NB4 (cell line): ENCODE data around the gene CHMP3.

ENCODE experiments used
- DNase-seq: peaks from one replicate; pipeline ENCODE4 v3.0.0; 2010; ENCODE audit warnings: low read depth
- H3K4me3 ChIP-seq: one replicate; pipeline ENCODE4 v1.5.1; 2011; ENCODE audit warnings: mild to moderate bottlenecking, low read depth, low read length, moderate library complexity
- MYC ChIP-seq: IDR thresholded peaks from 2 replicates; pipeline ENCODE4 v1.6.1; 2011; ENCODE audit warnings: low read depth, low read length
- POLR2A ChIP-seq: IDR thresholded peaks from 2 replicates; pipeline ENCODE4 v1.6.1; 2011; ENCODE audit warnings: mild to moderate bottlenecking; ENCODE audit not compliant: insufficient read length; ENCODE audit errors: extremely low read depth
- TF ChIP-seq, protein P1 (sequence below): IDR thresholded peaks from 2 replicates; pipeline ENCODE4 v1.6.1; 2011; ENCODE audit warnings: low read depth, low read length
- TF ChIP-seq, protein P2 (sequence below): IDR thresholded peaks from one replicate; pipeline ENCODE4 v1.5.1; 2012; ENCODE audit warnings: low read depth, low read length

Gene CHMP3

DNA sequence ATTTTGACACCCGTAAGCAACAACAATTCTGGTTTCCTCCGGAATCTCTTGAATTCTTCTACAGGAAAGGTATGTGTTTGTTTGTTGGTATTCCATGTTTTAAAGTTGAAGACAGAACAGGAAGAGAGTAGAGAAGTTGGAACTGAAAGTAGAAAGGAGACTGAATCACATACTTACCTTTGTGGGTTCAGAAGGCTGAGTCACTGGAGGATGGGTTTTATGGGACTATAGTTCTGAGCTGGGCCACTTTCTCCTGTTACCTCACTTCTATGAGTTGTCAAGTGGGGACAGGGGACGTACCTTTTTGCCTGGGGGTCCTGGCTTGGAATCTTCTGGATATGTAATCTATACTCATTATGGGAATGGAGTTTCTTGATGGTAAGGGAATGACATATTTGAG is 81.2 kb downstream of the CHMP3 start:
- DNase-seq, result no peak

DNA sequence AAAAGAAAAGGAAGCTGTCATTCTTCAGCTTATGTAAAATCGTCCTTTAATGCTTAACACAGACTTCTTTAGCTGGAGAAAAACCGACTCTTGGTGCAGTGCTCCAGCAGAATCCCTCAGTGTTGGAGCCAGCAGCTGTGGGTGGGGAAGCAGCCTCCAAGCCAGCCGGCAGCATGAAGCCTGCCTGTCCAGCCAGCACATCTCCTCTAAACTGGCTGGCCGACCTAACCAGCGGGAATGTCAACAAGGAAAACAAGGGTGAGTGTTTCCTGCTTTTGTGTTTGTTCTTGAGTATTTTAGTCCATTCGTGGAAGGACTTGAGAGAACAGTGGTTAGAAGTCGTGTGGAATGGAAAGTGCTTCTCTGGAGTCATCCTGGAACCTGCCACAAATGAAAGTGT is 83.1 kb downstream of the CHMP3 start:
- H3K4me3 ChIP-seq, result no peak overlapping the region
- TF ChIP-seq, protein P1, sequence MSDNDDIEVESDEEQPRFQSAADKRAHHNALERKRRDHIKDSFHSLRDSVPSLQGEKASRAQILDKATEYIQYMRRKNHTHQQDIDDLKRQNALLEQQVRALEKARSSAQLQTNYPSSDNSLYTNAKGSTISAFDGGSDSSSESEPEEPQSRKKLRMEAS, result no peak
- TF ChIP-seq, protein P2, sequence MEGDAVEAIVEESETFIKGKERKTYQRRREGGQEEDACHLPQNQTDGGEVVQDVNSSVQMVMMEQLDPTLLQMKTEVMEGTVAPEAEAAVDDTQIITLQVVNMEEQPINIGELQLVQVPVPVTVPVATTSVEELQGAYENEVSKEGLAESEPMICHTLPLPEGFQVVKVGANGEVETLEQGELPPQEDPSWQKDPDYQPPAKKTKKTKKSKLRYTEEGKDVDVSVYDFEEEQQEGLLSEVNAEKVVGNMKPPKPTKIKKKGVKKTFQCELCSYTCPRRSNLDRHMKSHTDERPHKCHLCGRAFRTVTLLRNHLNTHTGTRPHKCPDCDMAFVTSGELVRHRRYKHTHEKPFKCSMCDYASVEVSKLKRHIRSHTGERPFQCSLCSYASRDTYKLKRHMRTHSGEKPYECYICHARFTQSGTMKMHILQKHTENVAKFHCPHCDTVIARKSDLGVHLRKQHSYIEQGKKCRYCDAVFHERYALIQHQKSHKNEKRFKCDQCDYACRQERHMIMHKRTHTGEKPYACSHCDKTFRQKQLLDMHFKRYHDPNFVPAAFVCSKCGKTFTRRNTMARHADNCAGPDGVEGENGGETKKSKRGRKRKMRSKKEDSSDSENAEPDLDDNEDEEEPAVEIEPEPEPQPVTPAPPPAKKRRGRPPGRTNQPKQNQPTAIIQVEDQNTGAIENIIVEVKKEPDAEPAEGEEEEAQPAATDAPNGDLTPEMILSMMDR, result no peak
- TF ChIP-seq MYC (no peak), POLR2A (no peak)
- DNase-seq, result no peak

More for the DNA sequence above, 81.2 kb downstream of the CHMP3 start:
- no peak overlapping the region for H3K4me3 ChIP-seq
- TF ChIP-seq MYC, result no peak
- TF ChIP-seq POLR2A, result no peak
- TF ChIP-seq, protein P1, result no peak
- TF ChIP-seq, protein P2, result no peak

DNA sequence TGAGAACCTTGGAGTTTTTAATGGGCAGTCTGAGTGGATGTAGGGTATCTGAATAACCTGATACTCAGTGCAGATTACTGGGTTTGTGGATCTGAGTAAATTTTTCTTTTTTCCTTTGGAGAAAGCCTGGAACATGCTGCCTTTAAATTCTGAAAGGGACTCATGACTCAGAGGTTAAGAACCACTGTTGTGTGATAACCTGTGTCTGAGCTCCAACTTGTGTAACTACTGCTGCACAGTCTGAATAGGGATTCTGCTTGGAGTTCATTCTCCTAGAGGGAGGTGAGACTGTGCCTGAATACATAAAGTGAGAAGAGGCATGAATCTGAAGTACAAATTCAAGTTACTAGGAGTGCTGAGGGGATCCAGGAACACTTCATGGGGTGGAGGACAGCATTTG is 85.9 kb downstream of the CHMP3 start:
- DNase-seq, result no peak
- TF ChIP-seq, protein P1, result no peak
- TF ChIP-seq POLR2A, result no peak
- TF ChIP-seq, protein P2, result no peak
- TF ChIP-seq MYC, result no peak
- no peak overlapping the region for H3K4me3 ChIP-seq

DNA sequence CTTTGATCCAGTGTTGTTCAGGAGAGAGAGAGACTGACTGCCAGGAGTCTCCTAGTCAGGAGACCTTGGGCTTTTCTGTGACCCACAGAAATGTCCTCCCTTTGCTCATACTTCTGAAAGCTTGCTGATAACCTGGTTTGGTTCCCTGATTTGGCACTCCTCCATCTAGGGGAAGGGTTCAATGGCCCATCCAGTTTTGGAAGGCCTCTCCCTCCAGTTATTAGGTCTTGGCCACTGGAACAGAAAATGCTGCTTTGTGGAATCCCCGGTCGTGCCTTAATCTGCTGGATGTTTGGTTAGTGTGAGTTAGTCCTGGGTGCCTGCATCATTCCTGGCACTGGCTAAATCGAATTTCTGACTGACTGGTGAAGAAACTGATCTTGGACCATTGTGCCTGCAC is 86.3 kb downstream of the CHMP3 start:
- TF ChIP-seq, protein P2, result no peak
- no peak for TF ChIP-seq POLR2A
- TF ChIP-seq, protein P1, result no peak
- TF ChIP-seq MYC, result no peak
- H3K4me3 ChIP-seq, result no peak overlapping the region
- no peak for DNase-seq

DNA sequence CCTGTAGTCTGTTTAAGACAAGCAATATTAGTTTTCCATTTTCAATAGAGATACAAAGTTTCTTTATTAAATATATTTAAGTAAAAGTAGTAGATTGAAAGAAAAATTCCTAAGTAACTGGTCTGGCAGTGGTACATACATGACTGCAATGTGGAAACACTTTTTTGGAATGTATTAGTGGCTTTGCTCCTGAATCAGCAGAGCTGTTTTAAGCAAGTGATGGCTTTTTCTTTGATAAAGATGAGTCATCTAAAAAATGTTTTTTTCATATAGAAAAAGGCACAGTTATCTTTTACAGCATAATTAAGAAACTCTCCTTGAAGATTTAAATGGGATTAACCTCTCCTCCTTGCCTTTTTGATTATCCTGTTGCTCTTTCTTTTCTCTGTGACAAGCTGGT is 87.2 kb downstream of the CHMP3 start:
- TF ChIP-seq POLR2A (no peak), MYC (no peak)
- TF ChIP-seq, protein P1, result no peak
- TF ChIP-seq, protein P2, result no peak
- no peak for DNase-seq
- H3K4me3 ChIP-seq, result no peak overlapping the region

DNA sequence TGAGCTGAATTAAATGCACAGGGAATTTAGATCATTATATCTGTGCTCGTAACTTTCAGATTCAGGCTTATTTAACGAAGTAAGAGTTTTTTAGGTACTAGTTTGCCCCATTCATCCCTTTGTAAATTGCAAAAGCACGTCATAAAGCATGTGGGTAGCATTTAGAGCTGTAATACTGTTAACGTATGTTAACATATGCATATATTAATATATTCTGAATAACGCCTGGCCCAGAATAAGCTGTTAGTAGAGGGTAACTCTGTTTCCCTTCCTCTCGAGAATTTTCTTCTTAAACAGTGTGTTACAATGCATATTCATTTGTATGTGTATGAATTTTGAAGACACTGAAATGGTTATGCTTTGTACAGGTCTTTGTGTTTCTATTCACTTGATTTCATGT is 91.6 kb downstream of the CHMP3 start:
- DNase-seq, result no peak
- H3K4me3 ChIP-seq, result no peak overlapping the region
- TF ChIP-seq MYC, result no peak
- TF ChIP-seq, protein P2, result no peak
- TF ChIP-seq, protein P1, result no peak
- TF ChIP-seq POLR2A, result no peak
